Mucosa of stomach (tissue), 1 donor: Measurements from ENCODE around the gene TRUB1.
"Not testable (repeated sequence)": the region's sequence is repeated elsewhere in the genome, so short reads cannot be mapped to it uniquely, and the experiment has no call there.

Experiments
- H3K27me3 ChIP-seq: one replicate; pipeline ENCODE4 v1.7.0; 2013; ENCODE audit warnings: mild to moderate bottlenecking, low read length; ENCODE audit not compliant: control insufficient read depth, insufficient read depth
- H3K36me3 ChIP-seq: one replicate; pipeline ENCODE4 v1.7.0; 2013; ENCODE audit warnings: low read length; ENCODE audit not compliant: control insufficient read depth, insufficient read depth
- H3K4me1 ChIP-seq: one replicate; pipeline ENCODE4 v1.7.0; 2013; ENCODE audit warnings: mild to moderate bottlenecking, low read length; ENCODE audit not compliant: control insufficient read depth, insufficient read depth
- H3K4me3 ChIP-seq: one replicate; pipeline ENCODE4 v1.7.0; 2013; ENCODE audit warnings: low read length
- H3K9ac ChIP-seq: one replicate; pipeline ENCODE4 v1.7.0; 2013; ENCODE audit warnings: mild to moderate bottlenecking, low read length, moderate library complexity
- H3K9me3 ChIP-seq: one replicate; pipeline ENCODE4 v1.7.0; 2013; ENCODE audit warnings: mild to moderate bottlenecking, low read length, moderate library complexity; ENCODE audit not compliant: control insufficient read depth
- donor health status: Pancreatic carcinoma.

Gene TRUB1

DNA sequence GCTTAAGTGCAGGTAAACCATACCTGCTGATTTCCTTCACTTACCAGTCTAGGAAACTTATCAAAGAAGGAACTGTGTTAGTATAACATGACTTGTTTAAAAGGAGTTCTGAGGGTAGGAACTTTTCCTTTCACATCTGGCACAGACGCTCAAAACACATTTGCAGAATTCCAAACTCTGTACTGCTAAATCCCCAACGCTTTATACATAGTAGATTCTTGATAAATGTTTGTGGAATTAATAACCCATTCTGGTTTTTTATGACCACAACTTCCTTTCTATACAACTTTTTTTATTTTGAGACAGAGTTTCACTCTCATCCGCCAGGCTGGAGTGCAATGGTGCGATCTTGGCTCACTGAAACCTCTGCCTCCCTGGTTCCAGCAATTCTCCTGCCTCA lies 7.7 kb upstream of the TRUB1 start:
- no peaks in the 10 kb centered on the region for H3K27me3 ChIP-seq
- no peak overlapping the region for H3K9ac ChIP-seq
- no peaks in the 10 kb centered on the region for H3K4me1 ChIP-seq
- H3K36me3 ChIP-seq: no peaks in the 10 kb centered on the region
- no peak overlapping the region for H3K4me3 ChIP-seq
- H3K9me3 ChIP-seq: no peaks in the 10 kb centered on the region

GRCh38 chr10:114931072-114931679 lies 6.8 kb upstream of the TRUB1 start:
- Histone ChIP-seq H3K9me3 (no peaks in the 10 kb centered on the region), H3K4me1 (no peaks in the 10 kb centered on the region), H3K27me3 (no peaks in the 10 kb centered on the region), H3K36me3 (no peaks in the 10 kb centered on the region), H3K4me3 (no peak overlapping the region), H3K9ac (no peak overlapping the region)

DNA sequence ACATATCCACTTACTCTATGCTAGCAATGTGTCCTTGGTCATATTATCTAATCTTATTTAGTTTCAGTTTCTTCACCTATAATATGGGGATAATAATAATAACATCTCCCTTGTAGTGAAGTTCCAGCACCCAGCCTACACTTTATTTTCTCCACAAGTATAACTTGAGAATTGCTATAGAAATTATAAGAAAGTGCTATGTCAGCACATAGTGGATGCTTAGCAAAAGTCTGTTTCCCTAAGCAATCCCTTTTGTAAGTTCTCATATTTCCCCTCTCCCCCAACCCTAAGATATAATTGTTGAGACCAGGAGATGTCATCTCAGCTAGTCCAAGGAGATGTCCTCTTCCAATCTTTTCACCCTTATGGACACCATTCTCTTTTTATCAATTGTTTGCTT lies 5.8 kb upstream of the TRUB1 start:
- Histone ChIP-seq H3K9ac (no peak overlapping the region), H3K27me3 (no peaks in the 10 kb centered on the region), H3K36me3 (no peaks in the 10 kb centered on the region), H3K4me1 (no peaks in the 10 kb centered on the region), H3K9me3 (no peaks in the 10 kb centered on the region), H3K4me3 (no peak overlapping the region)

DNA sequence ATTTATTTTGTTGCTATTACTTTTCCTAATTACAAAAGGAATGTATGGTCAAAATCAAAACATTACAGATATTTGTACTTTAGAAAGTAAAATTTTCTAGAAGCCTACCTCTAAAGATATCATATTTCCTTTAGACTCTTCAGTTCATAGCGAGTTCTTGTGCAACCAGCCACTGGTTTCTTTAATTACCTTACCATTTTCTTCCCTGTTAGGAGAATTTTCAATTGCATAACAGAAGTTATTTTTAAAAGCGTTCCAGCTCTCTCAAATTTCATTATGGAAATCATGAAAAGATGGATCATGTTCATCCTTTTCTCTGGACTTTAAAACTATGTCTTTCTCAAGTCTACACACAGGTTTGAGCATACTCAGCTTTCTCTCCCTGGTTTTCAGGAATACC lies 5.0 kb upstream of the TRUB1 start:
- Histone ChIP-seq H3K36me3 (no peaks in the 10 kb centered on the region), H3K4me3 (no peak overlapping the region), H3K9ac (no peak overlapping the region), H3K27me3 (no peaks in the 10 kb centered on the region), H3K4me1 (no peaks in the 10 kb centered on the region), H3K9me3 (no peaks in the 10 kb centered on the region)

DNA sequence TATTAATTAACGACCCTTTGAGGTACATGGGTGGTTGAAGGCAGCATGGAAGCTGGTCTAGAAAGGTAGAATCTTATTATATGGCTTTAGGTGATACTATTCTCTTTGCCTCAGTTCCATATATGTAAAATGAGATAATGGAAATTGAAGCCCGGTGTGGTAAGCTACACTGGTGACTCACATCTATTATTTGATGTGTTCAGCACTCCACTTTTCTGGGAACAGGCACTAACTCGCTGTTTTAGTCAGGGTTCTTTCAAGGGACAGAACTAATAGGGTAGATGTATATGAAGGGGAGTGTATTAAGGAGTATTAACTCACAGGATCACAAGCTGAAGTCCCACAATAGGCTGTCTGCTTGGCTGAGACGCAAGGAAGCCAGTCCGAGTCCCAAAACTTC lies 4.4 kb upstream of the TRUB1 start:
- Histone ChIP-seq H3K27me3 (no peaks in the 10 kb centered on the region), H3K4me1 (no peaks in the 10 kb centered on the region), H3K4me3 (no peak overlapping the region), H3K9ac (no peak overlapping the region), H3K36me3 (no peaks in the 10 kb centered on the region), H3K9me3 (no peaks in the 10 kb centered on the region)

DNA sequence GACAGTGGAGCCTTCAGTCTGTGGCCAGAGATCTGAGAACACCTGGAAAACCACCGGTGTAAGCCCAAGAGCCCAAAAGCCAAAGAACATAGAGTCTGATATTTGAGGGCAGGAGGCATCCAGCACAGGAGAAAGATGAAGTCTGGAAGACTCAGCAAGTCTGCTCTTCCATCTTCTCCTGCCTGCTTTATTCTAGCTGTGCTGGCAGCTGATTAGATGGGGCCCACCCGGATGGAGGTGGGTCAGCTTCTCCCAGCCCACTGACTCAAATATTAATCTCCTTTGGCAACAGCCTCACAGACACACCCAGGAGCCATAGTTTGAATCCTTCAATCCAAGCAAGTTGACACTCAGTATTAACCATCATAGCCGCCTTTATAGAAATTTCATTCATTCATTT lies 4.0 kb upstream of the TRUB1 start:
- not testable (repeated sequence) for H3K4me3 ChIP-seq, H3K9ac ChIP-seq, H3K36me3 ChIP-seq, H3K4me1 ChIP-seq, H3K9me3 ChIP-seq, H3K27me3 ChIP-seq

DNA sequence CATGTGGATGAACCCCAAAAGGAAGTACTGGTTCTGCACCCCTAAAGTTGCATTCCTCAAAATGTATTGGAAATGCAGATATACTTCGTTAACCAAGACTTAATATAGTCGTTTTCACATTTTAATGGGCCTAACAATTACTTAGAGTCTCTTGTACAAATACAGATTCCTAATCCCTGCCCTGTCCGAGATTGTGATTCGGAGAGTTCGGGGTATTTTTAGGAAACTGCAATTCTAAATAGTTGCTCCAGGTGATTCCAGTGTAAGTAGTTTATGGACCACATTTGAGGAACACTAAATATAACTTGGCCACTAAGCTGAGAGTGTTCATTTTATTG lies 830 bp downstream of the TRUB1 start:
- H3K4me1 ChIP-seq: peaks cover 6% of the 10 kb centered on the region
- H3K9me3 ChIP-seq: no peaks in the 10 kb centered on the region
- H3K4me3 ChIP-seq: peak overlapping the region; percentile 57
- no peaks in the 10 kb centered on the region for H3K27me3 ChIP-seq
- peak overlapping the region; percentile 81 for H3K9ac ChIP-seq
- H3K36me3 ChIP-seq: no peaks in the 10 kb centered on the region

- Histone ChIP-seq H3K9me3 (no peaks in the 10 kb centered on the region), H3K9ac (no peak overlapping the region), H3K36me3 (no peaks in the 10 kb centered on the region), H3K4me1 (peaks cover 6% of the 10 kb centered on the region), H3K4me3 (no peak overlapping the region), H3K27me3 (no peaks in the 10 kb centered on the region)
These were observed 2.7 kb downstream of the TRUB1 start for GRCh38 chr10:114940735-114941134.

DNA sequence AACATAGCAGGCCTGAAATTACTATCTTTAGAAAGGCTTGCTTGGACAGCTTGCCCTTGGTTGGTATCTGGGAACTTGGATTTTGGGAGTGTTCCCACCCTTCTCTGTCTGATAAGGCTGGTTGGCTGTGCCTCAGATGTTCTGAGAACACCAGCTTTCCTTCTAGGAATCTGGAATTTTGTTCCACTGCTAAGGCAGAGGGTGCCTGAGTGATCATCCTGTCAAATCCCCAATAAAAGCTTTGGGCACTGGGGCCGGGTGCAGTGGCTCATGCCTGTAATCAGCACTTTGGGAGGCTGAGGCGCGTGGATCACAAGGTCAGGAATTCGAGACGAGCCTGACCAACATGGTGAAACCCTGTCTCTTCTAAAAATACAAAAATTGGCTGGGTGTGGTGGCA lies 5.0 kb downstream of the TRUB1 start:
- no peaks in the 10 kb centered on the region for H3K36me3 ChIP-seq
- H3K4me3 ChIP-seq: no peak overlapping the region
- peaks cover 6% of the 10 kb centered on the region for H3K4me1 ChIP-seq
- no peak overlapping the region for H3K9ac ChIP-seq
- no peaks in the 10 kb centered on the region for H3K27me3 ChIP-seq
- H3K9me3 ChIP-seq: no peaks in the 10 kb centered on the region

- no peak overlapping the region for H3K9ac ChIP-seq
- no peaks in the 10 kb centered on the region for H3K36me3 ChIP-seq
- no peaks in the 10 kb centered on the region for H3K27me3 ChIP-seq
- no peak overlapping the region for H3K4me3 ChIP-seq
- H3K9me3 ChIP-seq: no peaks in the 10 kb centered on the region
- H3K4me1 ChIP-seq: no peaks in the 10 kb centered on the region
These were observed 15.1 kb downstream of the TRUB1 start for GRCh38 chr10:114953047-114953446.

GRCh38 chr10:114955984-114956383 lies 18.0 kb downstream of the TRUB1 start:
- H3K4me1 ChIP-seq: no peaks in the 10 kb centered on the region
- H3K9me3 ChIP-seq: no peaks in the 10 kb centered on the region
- no peaks in the 10 kb centered on the region for H3K36me3 ChIP-seq
- H3K9ac ChIP-seq: no peak overlapping the region
- no peak overlapping the region for H3K4me3 ChIP-seq
- H3K27me3 ChIP-seq: no peaks in the 10 kb centered on the region

- Histone ChIP-seq H3K36me3 (no peaks in the 10 kb centered on the region), H3K9me3 (no peaks in the 10 kb centered on the region), H3K27me3 (no peaks in the 10 kb centered on the region), H3K4me3 (no peak overlapping the region), H3K4me1 (no peaks in the 10 kb centered on the region), H3K9ac (no peak overlapping the region)
These were observed 18.5 kb downstream of the TRUB1 start for GRCh38 chr10:114956466-114956865.

DNA sequence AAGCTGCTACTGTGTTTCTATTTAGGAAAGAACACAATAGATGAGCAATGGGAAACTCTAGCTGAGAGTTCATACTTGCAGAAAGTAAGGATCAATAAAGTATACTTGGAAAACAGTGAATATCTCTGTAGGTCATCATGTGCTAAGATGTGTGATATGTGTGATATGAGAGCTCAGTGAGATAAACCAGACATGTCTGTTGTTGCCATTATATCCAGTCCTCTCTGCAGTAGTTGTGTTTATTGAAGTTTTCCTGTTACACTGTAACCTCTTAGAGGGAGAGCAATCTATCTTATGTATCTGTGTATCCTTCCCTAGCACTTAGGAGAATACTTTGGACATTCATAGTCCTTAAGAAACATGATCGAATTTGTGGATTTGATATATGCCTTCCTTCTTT lies 19.1 kb downstream of the TRUB1 start:
- H3K27me3 ChIP-seq: no peaks in the 10 kb centered on the region
- no peak overlapping the region for H3K4me3 ChIP-seq
- no peak overlapping the region for H3K9ac ChIP-seq
- no peaks in the 10 kb centered on the region for H3K36me3 ChIP-seq
- no peaks in the 10 kb centered on the region for H3K9me3 ChIP-seq
- no peaks in the 10 kb centered on the region for H3K4me1 ChIP-seq
